ENCODE measurements around the gene DCST1.

The DCST1 gene

DNA sequence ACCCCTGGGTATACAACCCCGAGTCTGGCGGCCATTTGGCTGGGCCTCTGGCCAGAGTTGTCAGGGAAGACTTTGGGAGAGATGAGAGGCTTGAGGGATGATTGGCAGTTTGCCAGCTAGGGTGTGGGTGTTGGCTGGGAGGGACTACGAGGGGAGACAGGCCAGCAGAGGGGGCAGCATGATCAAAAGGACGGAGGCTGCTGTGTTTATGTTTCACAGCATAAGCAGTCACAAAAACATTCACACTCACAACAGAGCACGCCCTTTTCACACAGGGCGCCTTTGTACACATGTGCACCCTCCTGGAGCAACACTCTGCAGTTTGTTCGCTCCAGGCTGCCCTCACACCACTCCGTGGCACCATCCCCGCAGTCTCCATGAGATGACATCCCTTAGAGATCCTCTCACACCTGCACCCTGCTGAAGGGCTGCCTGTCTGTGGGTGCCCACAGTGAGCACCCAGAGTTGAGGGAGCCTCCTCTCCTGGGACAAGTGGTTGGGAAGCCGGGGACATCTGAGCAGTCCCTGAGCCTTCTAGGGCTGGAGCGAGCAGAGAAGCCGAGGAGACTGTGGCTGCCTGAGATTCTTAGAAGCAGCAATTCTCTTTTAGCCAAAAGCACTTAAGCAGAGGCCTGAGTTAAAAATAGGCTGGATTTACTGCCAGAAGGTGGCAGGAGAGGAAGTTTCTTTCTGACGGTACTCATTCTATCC, 60.4 kb downstream of the DCST1 start:
- peak; percentile 82 for DNase-seq

- no peak for DNase-seq
Observed at GRCh38 chr1:155094622-155094948, 61.0 kb downstream of the DCST1 start.

GRCh38 chr1:155099331-155099730, 65.7 kb downstream of the DCST1 start:
- no peak for DNase-seq

All from DMS79 treated with DMSO at 0.1 percent for 48 hours (cell line).